GM18502 (cell line): Measurements from ENCODE around the gene HAND2.

Experiments used
- ATAC-seq: cut with Tn5 transposase; IDR thresholded peaks from one replicate; pipeline ENCODE4 v1.9.1; 2021; ENCODE audit warnings: mild to moderate bottlenecking; ENCODE audit not compliant: unreplicated experiment, poor library complexity

The HAND2 gene

DNA sequence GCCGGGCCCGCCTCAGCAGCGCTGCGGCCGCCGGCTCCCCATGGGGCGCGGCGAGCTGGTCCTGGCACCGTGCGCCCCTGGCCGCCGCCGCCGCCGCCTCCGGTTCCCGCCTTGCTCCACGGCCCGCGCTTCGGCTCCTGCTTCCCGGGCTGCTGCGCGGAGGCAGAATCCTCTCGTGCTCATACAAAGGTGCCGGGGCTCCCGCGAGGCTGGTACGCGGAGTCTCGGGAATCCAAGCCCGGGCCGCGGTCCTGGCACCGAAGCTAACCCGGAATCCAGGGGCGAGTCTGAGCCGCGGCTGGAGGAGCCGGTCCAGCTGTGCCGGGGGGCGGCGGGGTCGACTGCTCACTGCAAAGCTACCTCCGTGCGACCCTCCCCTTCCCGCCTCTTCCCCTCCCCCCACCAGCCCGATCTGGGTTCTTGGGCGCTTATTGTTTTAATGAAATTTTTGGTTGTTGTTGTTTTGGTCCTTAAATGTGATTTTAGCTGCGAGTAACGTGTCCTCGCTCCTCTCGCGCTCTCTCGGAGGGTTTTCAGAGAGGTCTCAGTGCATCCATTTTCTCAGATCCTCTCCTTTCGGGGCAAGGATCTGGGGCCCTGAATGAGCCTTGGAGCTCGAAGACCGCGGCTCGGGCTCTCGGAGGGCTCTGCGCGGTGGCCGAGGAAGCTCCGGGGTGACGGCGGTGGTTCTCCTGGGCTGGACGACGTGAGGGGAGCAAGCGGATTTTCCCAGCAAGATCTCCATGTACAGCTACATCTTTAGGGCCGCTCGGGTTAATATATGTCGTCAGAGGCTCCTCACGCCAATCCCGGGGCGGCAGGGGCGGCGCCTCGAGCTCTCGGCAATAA is at the start of gene HAND2:
TSS of gene HAND2 (minus strand) at position 753 of the 849 bp plus-strand sequence. CDS start 940 bp downstream, outside the sequence.
- ATAC-seq, result no peak

DNA sequence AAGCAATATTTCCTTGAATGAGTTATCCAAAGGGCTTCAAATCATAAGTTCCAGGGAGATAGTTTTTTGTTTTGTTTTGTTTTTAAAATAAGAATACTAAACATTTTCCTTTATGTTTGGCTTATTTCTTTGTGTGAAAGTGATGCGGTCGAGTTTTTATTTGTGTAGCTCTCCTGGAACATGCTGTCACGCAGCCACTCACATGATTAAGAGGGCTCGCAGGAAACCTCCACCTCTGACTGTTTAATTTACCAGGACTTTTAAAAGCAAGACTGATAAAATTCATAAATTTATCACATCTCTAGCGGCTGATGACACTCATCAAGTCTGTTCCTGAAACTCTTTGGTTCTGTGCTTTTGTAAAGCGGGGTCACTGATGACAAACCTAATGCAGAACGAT is 48.9 kb upstream of the HAND2 start:
- ATAC-seq, result no peak

GRCh38 chr4:173577963-173578362 is 47.9 kb upstream of the HAND2 start:
- no peak for ATAC-seq

DNA sequence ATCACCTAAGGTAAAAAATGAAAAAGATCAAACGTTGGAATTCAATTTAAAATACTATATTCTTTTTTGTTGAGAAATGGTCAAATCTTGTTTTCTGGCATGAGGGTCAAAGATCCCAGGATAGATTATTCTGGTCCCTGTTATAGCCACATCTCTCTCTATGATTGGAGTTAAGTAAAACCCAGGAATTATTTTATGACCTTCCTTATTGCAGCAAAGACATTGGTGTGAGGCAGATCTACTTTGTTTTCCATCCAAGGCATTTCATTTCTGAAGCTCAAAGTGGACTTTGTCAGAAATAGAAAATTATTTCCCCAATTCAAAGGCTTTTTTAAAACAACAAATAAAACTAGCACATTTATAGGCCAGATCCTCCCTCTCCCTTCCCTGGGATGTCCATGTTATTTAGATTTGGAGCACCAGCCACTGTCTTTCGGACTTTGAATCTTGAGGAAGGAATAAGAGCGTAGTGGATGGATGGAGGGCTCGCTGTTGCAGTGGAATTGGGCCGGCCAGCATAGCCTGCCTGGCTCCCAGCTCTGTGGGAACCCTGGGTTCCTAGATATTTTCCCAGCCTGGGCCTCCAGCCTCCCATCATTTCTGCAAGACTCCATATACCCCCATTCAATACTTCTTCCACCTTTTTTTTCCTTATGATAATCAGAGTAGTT is 45.6 kb upstream of the HAND2 start:
- no peak for ATAC-seq

DNA sequence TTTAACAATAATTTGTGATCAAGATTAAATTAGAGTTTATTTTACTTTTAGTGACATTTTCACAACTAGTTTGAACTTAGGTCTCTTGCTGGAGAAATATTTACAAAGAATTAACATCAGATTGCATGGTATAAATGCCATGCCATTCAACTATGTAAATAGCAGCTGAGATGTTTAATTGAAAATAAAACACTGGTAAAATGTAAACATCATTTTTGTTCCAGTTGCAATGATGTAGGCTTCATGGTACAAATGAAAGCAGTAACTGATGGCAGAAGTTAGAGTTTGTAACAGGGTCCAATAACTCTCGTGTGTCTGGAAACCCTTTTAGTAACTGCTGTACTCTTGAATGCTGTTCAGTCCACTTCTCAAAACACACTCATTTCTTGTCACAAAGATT is 43.7 kb upstream of the HAND2 start:
- ATAC-seq, result no peak

- no peak for ATAC-seq
Observed at GRCh38 chr4:173573286-173573685, 43.3 kb upstream of the HAND2 start.

GRCh38 chr4:173572493-173573129 is 42.6 kb upstream of the HAND2 start:
- ATAC-seq, result no peak

- no peak for ATAC-seq
Observed at GRCh38 chr4:173571620-173572019, 41.6 kb upstream of the HAND2 start.

- ATAC-seq, result no peak
Observed at GRCh38 chr4:173565281-173565680, 35.3 kb upstream of the HAND2 start.

GRCh38 chr4:173564461-173564860 is 34.4 kb upstream of the HAND2 start:
- no peak for ATAC-seq

- no peak for ATAC-seq
Observed at GRCh38 chr4:173560896-173561295, 30.9 kb upstream of the HAND2 start.

DNA sequence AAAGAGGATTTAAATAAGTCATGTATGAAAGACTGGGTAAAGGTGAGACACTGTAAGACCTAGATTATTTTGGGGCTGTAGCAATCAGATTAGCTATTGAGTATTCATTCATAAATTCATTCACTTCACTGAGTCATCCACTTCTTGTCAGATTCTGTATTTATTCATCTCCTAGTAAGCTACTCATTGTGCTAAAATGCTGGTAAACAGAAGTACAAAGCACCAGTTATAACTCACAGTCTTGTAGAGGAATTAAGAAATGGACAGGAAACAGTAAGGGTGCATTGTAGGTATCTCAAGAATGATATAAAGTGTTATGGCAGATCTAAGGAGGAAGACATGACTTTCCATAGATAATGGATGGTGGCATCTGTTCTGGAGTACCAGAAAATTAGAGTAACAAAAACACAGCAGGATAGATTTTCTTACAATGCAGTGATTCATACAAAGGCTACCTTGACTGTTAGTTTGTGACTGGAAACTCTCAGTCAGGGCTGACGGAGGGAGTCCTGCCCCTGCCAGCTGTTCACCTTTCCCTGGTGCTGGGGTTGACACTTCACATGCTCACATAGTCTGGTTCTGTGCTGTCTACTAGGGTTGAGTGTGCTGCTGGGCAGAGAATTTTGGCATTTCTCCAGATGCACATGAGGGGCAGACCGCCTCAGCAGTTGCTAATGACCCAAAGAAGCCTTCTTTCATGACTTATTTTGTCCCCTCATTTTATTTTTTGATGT is 26.5 kb upstream of the HAND2 start:
- no peak for ATAC-seq

DNA sequence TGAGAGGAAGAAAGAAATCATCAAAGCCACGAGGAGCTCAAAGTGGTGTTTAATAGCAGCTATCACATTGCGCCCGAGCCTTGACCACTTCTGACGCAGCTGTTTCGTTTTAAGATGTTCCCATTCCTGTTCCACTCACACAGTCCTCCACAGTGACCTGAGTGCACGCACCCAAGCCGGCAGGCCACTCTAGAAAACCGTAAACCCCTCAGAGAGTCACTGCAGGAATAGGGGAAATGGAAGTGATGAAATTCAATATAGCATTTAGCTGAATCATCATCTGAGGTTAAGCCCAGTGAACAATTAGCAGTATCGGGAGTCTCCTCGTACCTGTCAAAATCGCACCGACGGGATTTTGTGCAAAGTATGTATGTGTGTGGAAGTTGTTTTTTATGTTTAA is 17.9 kb upstream of the HAND2 start:
- ATAC-seq, result no peak

GRCh38 chr4:173546776-173547175 is 16.7 kb upstream of the HAND2 start:
- no peak for ATAC-seq

DNA sequence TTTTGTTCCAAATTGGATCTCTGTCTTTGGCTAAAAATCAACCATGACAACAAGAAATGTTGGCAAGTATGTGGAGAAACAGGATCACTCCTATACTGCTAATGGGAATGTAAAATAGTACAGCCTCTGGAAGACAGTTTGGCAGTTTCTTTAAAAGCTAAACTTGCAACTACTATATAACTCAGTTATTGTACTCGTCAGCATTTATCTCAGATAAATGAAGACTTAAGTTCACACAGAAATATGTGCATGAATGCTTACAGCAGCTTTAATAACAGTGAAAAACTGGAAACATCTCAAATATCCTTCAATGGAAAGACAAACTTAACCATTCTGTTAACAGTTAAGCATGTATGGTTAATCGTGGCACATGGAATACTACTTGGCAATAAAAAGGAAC is 15.4 kb upstream of the HAND2 start:
- no peak for ATAC-seq

GRCh38 chr4:173543266-173543665 is 13.2 kb upstream of the HAND2 start:
- no peak for ATAC-seq

GRCh38 chr4:173539986-173540385 is 10.0 kb upstream of the HAND2 start:
- no peak for ATAC-seq

- ATAC-seq, result no peak
Observed at GRCh38 chr4:173538909-173539445, 8.9 kb upstream of the HAND2 start.

DNA sequence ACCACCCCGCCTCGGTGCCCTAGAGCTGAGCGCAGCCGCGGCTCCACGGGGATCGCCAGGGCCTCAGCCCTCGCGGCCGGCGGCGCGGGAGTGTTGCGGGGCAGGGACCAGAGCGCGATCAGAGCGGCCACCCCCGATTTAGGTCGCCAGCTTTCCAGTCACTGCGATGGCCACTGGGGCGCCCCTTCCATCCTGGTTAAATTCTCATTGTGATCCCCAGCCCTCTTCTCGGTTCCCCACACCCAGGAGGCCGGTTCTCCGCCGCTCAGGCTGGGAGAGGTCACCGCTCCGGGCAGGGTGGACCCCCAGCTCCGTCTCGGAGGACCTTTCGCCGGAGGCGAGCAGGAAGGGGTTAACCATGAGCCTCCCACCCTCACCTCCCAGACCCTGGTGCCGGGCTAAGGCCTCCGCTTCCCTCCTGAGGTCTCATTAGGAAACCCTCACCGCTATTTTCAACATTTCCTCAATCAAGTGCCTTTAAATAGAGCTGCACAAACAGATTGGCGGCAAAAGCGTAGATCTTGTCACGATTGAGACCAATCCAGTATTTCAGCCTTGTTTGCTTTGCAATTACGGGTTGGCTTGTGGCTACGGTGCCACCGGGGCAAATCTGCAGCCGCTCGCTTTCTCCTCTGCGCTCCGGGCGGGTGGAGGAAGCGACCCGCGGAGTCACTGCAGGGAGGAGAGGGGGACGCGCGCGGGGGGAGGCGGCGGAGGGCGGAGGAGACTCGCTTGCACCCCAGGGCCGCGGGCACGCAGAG is 8.3 kb upstream of the HAND2 start:
- no peak for ATAC-seq
